ENCODE measurements around the gene CAPN1. TPM values are rescaled to one million over a fixed set of nuclear protein-coding genes. Genes with fewer than 3 reads are reported as not detected.

Gene CAPN1
- total RNA-seq, 1 experiment from 2014 or later, result 40.5 TPM

- in situ Hi-C loops (cut with HindIII; ENCODE audit: low pct_unique_long_range_greater_than_20kb, low sequenced_read_pairs), result no loop called here
Observed at GRCh38 chr11:65210748-65211147, 29.0 kb downstream of the CAPN1 start.

GRCh38 chr11:65211293-65212105 lies 29.8 kb downstream of the CAPN1 start:
- in situ Hi-C loops (cut with HindIII; ENCODE audit: low pct_unique_long_range_greater_than_20kb, low sequenced_read_pairs), result no loop called here
- no peak for DNase-seq (ENCODE audit: low read depth, low spot score)

More at GRCh38 chr11:65210748-65211147, 29.0 kb downstream of the CAPN1 start:
- no peak for DNase-seq (ENCODE audit: low read depth, low spot score)

GRCh38 chr11:65212226-65212801 lies 30.6 kb downstream of the CAPN1 start:
- DNase-seq (ENCODE audit: low read depth, low spot score), result no peak

GRCh38 chr11:65213322-65214211 lies 31.8 kb downstream of the CAPN1 start:
- in situ Hi-C loops (cut with HindIII; ENCODE audit: low pct_unique_long_range_greater_than_20kb, low sequenced_read_pairs), result no loop called here
- no peak for DNase-seq (ENCODE audit: low read depth, low spot score)

More at GRCh38 chr11:65212226-65212801, 30.6 kb downstream of the CAPN1 start:
- in situ Hi-C loops (cut with HindIII; ENCODE audit: low pct_unique_long_range_greater_than_20kb, low sequenced_read_pairs), result no loop called here

DNA sequence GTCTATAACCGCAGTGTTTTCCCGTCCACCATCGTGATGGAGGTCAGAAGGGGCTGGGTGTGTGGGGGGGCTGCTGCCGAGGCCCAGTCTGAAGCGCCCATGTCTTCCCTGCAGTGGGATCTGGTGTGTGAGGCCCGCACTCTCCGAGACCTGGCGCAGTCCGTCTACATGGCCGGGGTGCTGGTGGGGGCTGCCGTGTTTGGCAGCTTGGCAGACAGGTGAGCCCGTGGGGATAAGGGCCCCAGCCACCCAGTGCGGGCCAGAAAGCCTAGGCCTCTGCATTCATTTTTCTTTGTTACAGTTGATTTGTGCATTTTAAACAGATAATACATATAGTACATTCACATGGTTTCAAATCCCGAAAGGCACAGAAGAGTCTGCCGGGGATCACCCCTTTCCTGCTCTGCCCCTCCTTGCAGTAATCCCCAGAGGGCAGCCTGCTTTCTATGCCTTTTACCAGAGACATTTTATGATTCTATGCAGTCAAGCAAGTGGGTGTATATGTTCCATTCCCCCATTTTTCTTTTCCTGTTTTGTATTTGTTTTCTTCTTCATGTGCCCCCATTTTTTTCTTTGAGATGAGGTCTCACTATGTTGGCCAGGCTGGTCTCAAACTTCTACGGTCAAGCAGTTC lies 32.6 kb downstream of the CAPN1 start:
- no peak for DNase-seq (ENCODE audit: low read depth, low spot score)
- in situ Hi-C loops (cut with HindIII; ENCODE audit: low pct_unique_long_range_greater_than_20kb, low sequenced_read_pairs), result no loop called here

DNA sequence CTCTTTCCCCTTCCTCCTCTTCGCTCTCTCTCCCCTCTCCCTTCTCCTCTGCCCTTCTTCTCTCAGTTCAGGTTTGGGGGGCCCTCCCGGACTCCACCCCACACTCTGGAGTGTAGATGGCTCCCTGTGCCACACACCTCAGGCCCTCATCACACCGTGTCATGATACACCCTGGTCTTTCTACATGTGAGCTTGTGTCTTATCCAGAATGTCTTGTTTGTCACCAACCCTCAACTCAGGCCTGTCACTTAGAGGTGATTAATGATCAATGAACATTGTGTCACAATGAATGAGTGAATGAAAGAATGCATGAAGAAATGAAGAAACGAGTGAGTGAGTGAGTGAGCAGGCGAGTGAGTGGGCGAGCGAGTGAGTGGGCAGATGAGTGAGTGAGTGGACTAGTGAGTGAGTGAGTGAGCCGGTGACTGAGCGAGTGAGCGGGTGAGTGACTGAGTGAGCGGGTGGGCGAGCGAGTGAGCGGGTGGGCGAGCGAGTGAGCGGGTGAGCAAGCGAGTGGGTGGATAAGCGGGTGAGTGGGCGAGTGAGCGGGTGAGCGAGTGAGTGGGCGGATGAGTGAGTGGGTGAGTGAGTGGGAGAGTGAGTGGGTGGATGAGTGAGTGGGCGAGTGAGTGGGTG lies 33.8 kb downstream of the CAPN1 start:
- no peak for DNase-seq (ENCODE audit: low read depth, low spot score)
- in situ Hi-C loops (cut with HindIII; ENCODE audit: low pct_unique_long_range_greater_than_20kb, low sequenced_read_pairs), result no loop called here

GRCh38 chr11:65216830-65217229 lies 35.1 kb downstream of the CAPN1 start:
- in situ Hi-C loops (cut with HindIII; ENCODE audit: low pct_unique_long_range_greater_than_20kb, low sequenced_read_pairs), result no loop called here
- DNase-seq (ENCODE audit: low read depth, low spot score), result no peak

- in situ Hi-C loops (cut with HindIII; ENCODE audit: low pct_unique_long_range_greater_than_20kb, low sequenced_read_pairs), result no loop called here
- DNase-seq (ENCODE audit: low read depth, low spot score), result no peak
Observed at GRCh38 chr11:65217441-65218423, 36.0 kb downstream of the CAPN1 start.

DNA sequence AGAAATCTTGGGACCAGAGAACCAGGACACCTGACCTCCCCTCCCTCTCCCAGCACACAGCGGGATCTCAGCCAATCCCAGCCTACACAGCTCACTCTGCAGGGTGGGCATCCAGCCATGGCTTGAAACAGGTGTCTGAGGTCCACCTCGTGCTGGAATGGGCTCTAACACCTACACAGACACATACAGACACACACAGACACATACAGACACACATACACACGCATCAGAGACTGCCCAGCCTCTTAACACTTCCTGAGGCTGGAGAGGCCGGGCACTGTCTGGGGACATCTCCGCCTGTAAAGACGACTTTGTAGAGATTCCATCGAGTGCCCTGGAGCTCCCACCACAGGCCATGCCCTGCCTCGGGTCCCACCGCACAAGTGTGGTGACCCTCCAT lies 36.7 kb downstream of the CAPN1 start:
- in situ Hi-C loops (cut with HindIII; ENCODE audit: low pct_unique_long_range_greater_than_20kb, low sequenced_read_pairs), result no loop called here
- no peak for DNase-seq (ENCODE audit: low read depth, low spot score)

DNA sequence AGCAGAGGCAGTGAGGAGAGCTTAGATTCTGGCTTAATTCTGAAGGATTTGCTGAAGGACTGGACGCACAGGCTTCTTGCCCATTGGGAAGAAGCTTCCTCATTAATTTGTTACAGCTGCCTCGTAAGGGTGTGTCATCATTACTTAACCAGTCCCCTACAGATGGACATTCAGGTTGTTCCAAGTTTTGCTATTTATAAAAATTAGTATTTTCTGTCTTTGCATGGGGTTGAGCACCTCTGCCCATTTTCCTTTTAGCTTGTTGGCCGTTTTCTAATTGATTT lies 38.1 kb downstream of the CAPN1 start:
- in situ Hi-C loops (cut with HindIII; ENCODE audit: low pct_unique_long_range_greater_than_20kb, low sequenced_read_pairs), result no loop called here
- DNase-seq (ENCODE audit: low read depth, low spot score), result no peak

DNA sequence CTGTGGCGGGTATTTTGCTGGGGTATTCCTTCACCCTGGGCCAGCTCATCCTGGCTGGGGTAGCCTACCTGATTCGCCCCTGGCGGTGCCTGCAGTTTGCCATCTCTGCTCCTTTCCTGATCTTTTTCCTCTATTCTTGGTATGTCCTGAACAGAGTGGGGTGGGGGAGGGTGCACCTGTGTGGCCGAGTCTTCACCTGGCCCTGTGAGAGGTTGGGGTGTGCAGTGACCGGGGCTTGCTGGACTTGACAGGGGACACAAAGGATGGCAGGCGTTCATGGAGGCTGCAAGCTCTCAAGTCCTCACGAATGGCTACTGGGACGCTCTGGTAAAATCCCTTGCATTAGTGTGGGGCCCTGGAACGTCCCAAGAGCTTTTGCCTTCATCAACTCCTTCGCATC lies 39.3 kb downstream of the CAPN1 start:
- in situ Hi-C loops (cut with HindIII; ENCODE audit: low pct_unique_long_range_greater_than_20kb, low sequenced_read_pairs), result no loop called here

DNA sequence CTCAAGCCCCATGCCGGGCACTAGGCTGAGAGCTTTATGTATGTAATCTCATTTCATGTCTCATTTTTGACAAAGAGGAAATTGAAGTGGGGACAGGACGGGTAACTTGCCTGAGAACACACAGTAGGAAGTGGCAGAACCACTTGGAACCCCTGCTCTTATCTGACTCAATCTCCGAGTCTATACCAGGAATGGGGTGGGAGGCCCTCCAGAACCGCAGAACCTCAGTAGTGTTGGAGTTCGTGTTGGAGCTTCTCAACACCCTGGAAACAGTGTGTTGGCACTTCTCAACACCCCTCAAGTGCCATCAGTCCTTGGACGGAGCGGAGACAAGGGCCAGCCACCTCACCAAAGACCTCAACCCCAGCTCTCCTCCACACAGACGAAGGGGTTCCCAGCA lies 41.3 kb downstream of the CAPN1 start:
- DNase-seq (ENCODE audit: low read depth, low spot score), result no peak
- in situ Hi-C loops (cut with HindIII; ENCODE audit: low pct_unique_long_range_greater_than_20kb, low sequenced_read_pairs), result no loop called here

More for the DNA sequence above, 39.3 kb downstream of the CAPN1 start:
- DNase-seq (ENCODE audit: low read depth, low spot score), result no peak

GRCh38 chr11:65224930-65225278 lies 43.2 kb downstream of the CAPN1 start:
- in situ Hi-C loops (cut with HindIII; ENCODE audit: low pct_unique_long_range_greater_than_20kb, low sequenced_read_pairs), result no loop called here
- no peak for DNase-seq (ENCODE audit: low read depth, low spot score)

DNA sequence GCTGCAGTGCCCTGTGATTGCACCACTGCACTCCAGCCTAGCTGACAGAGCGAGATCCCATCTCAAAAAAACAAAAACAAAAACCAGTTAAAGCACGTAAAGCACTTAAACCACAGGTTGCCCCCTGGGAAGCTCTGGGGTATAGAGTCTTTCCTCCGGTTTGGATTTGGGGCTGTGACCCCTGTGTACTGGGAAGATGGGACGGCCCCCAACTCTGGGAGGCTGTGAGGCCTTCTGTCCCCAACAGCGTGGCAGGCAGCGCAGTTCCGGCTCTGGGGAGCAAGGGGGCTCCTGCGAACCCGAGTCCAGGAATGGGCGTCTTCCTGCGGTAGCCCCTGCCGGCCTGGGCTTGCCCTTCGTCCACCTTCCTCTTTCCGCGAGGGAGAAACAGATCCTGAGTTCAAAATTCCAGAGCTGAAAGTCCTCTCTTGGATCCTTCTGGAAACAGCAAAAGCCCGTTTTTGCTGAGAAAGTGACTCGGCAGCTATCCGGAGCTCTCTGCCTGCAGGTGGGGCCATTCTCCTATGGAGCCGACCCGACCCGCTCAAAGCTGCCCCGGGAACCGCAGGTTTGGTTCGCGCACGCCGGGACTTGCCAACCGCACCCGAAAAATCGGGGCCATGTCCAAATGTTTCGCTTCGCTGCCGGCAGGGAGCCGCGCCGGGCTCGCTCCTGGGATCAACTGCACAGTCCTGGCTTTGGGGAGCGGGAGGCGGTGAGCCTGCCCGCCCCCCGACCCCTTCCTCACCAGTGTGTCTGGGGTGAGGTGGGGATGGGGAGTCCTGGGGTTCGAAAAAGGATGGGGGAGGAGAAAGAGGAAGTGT lies 43.8 kb downstream of the CAPN1 start:
- DNase-seq (ENCODE audit: low read depth, low spot score), result no peak
- in situ Hi-C loops (cut with HindIII; ENCODE audit: low pct_unique_long_range_greater_than_20kb, low sequenced_read_pairs), result no loop called here

- no peak for DNase-seq (ENCODE audit: low read depth, low spot score)
- in situ Hi-C loops (cut with HindIII; ENCODE audit: low pct_unique_long_range_greater_than_20kb, low sequenced_read_pairs), result no loop called here
Observed at GRCh38 chr11:65226103-65226442, 44.3 kb downstream of the CAPN1 start.

DNA sequence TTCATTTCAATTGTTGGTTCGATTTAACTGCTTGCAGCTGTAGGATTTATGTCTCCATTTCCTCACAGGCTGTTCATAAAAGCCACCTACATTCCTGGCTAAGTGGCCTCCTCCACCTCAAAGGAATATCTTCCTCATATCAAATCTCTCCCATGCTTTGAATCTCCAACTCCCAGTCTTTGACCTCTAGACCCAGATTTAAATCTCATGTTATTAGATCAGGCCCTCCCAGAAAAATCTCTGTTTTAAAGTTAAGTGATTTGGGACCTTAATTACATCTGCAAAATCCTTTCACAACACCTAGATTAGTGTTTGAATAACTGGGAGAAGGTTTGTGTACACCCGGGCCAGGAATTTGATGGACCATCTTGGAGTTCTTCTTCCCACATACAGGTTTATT lies 46.2 kb downstream of the CAPN1 start:
- in situ Hi-C loops (cut with HindIII; ENCODE audit: low pct_unique_long_range_greater_than_20kb, low sequenced_read_pairs), result no loop called here
- DNase-seq (ENCODE audit: low read depth, low spot score), result no peak
